ENCODE results near the gene VCPKMT. TPM values are rescaled to one million over a fixed set of nuclear protein-coding genes. Genes with fewer than 3 reads are reported as not detected.
A peak's percentile ranks its signal among the peaks of the same experiment; 100 is the strongest.

VCPKMT gene
- total RNA-seq (2014; rRNA removed; shearing (Covaris generic)): 12.0 and 13.4 TPM in 2 replicates

DNA sequence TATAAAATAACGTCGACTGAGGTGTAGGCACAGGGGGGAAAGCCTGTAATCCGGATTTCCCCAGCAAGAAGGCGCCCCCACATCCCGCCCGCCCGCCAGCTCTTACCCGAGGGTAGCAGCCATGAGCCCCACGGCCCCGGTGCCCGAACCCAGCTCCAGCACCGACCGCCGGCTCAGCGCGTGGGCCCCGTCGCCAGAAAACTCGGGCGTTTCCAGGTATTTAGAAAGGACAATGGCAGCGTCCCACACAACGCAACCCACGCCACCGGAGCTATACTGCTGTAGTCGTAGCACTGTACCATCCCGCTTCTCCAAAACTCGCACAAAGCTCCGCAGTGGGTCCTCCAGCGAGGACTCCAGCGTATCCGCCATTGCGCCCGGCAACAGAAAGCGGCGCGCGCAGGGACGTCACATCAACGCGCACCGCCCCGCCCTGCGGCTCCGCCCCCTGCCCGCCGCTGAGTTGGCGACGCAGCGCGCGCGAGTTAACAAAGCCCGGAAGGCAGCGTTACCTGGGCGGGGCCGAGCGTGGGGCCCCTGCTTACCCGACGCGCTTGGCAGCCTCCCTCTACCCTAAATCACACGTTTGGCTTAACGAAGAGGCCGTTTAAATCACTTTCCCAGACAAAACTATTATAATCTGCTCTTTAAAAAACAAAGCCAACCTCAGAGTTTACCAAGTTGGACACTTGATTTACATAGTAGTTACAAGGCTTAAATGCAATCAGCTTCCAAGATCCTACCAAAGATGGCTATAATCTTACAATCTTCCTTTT, at the start of gene VCPKMT:
VCPKMT (minus strand) TSS at position 392 of the 776 bp plus-strand sequence; CDS start at position 372, 20 bp downstream.
- peak within 1 kb of the TSS; percentile 53 for H3K4me3 ChIP-seq
- peak within 1 kb of the TSS; percentile 68 for H3K27ac ChIP-seq
- H3K36me3 ChIP-seq: peaks cover 39% of the 10 kb centered on the region
- no peaks in the 10 kb centered on the region for H3K9me3 ChIP-seq (replicated peaks)
- no peaks in the 10 kb centered on the region for H3K27me3 ChIP-seq (replicated peaks)
- peaks cover 18% of the 10 kb centered on the region for H3K4me1 ChIP-seq (replicated peaks)
- peak; percentile 88 to 90 for DNase-seq (ENCODE audit: low read depth in 1 of 2, low spot score in 2 of 2)

DNA sequence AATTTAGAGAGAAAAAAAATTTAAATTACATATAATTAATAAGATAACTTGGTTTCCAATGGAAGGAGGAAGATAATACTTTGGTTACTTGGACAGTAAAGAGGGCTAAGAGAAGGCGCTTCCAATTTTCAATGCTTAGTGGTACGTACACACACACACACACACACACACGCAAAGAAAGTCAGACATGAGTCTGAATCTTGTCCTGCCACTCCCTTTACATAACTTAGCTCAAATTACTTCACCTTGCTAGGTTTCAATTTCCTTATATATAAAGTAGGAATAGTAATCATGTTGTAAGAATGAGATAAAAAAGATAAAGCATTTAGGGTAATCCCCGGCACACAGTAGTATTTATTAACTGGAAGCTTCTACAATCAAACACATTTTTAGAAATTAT, 39.7 kb upstream of the VCPKMT start:
- DNase-seq (ENCODE audit: low read depth in 1 of 2, low spot score in 2 of 2): no peak
- Histone ChIP-seq H3K27ac (no peak overlapping the region), H3K4me1 (replicated peaks) (no peaks in the 10 kb centered on the region), H3K4me3 (no peak overlapping the region), H3K36me3 (peaks cover 9% of the 10 kb centered on the region; the same call in 1 of the 2 replicates), H3K27me3 (replicated peaks) (no peaks in the 10 kb centered on the region), H3K9me3 (replicated peaks) (no peaks in the 10 kb centered on the region)

DNA sequence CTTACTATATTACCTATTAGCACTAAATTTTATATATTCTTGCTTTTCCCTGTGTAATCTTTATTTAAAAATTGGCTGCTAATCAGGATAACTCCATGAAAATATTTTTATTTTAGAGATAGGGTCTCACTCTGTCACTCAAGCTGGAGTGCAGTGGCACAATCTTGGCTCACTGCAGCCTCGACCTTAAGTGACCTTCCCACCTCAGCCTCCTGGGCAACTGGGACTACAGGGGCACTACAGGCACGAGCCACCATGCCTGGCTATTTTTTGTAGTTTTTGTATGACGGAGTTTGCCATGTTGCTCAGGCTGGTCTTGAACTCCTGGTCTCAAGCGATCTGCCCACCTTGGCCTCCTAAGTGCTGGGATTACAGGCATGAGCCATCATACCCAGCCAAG, 32.4 kb upstream of the VCPKMT start:
- Histone ChIP-seq H3K4me3 (no peak overlapping the region), H3K9me3 (replicated peaks) (no peaks in the 10 kb centered on the region), H3K36me3 (peaks cover 15% of the 10 kb centered on the region)

DNA sequence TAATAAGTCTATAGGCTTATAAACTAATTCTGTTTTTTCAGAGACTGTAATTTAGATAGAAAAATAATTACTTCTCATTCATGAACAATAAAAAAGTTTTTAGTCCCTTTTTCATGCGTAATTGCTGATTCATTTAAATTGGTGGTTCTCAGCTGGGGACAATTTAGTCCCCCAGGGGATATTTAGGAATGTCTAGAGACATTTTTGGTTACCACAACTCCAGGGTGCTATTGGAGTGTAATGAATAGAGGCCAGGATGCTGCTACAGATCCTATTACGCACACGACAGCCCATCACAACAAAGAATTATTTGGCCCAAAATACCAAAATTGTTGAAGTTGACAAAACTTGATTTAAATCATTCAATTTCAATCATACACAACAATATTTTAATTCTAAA, 22.8 kb upstream of the VCPKMT start:
- Histone ChIP-seq H3K4me3 (no peak overlapping the region), H3K27me3 (replicated peaks) (no peaks in the 10 kb centered on the region), H3K36me3 (no peaks in the 10 kb centered on the region), H3K4me1 (replicated peaks) (no peaks in the 10 kb centered on the region), H3K27ac (no peak overlapping the region), H3K9me3 (replicated peaks) (no peaks in the 10 kb centered on the region)
- peak in 1 of 2 experiments; percentile 2 for DNase-seq (ENCODE audit: low read depth in 1 of 2, low spot score in 2 of 2)

More for the DNA sequence above, 32.4 kb upstream of the VCPKMT start:
- DNase-seq (ENCODE audit: low read depth in 1 of 2, low spot score in 2 of 2): no peak
- H3K4me1 ChIP-seq (replicated peaks): no peaks in the 10 kb centered on the region
- no peaks in the 10 kb centered on the region for H3K27me3 ChIP-seq (replicated peaks)
- no peak overlapping the region for H3K27ac ChIP-seq

DNA sequence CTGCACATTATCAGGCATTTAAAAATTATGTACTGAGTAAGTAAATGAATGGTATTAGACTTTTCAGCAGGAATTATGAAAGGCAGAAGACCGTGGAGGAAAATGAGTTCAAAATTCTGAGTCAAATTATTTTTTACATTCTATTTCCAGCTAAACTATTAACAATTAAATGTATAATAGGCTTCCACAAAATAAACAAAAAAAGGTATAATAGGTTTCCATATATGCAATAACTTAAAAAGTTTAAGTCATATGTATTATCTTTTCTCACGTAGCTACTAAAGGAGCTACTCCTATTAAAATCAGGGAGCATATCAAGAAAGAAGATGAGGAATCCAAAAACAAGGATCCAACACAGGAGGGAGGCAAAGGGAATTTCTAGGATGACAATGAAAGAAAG, 11.4 kb upstream of the VCPKMT start:
- Histone ChIP-seq H3K27me3 (replicated peaks) (no peaks in the 10 kb centered on the region), H3K36me3 (peaks cover 23% of the 10 kb centered on the region), H3K4me3 (no peak overlapping the region), H3K27ac (no peak overlapping the region), H3K4me1 (replicated peaks) (no peaks in the 10 kb centered on the region), H3K9me3 (replicated peaks) (no peaks in the 10 kb centered on the region)
- DNase-seq (ENCODE audit: low read depth in 1 of 2, low spot score in 2 of 2): no peak

DNA sequence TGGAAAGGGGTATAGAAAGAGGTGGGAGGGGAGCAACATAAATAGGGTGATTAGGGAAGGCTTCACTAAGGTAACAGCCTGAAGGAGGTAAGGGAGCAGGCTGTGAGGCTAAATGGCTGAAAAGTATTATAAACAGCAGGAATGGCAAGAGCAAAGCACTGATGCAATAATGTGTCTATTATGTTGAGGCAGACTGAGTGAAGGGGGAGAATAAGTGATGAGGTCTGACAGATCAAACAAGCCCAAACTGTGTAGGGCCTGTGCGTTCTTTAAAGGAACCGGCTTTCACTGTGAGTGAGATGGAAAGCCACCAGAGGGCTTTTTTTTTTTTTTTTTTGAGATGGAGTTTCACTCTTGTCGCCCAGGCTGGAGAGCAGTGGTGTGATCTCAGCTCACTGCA, 6.7 kb upstream of the VCPKMT start:
- Histone ChIP-seq H3K27ac (no peak overlapping the region), H3K27me3 (replicated peaks) (no peaks in the 10 kb centered on the region), H3K9me3 (replicated peaks) (no peaks in the 10 kb centered on the region), H3K4me3 (no peak overlapping the region), H3K4me1 (replicated peaks) (no peaks in the 10 kb centered on the region; the same call in 1 of the 2 replicates), H3K36me3 (peaks cover 13% of the 10 kb centered on the region)
- no peak for DNase-seq (ENCODE audit: low read depth in 1 of 2, low spot score in 2 of 2)

DNA sequence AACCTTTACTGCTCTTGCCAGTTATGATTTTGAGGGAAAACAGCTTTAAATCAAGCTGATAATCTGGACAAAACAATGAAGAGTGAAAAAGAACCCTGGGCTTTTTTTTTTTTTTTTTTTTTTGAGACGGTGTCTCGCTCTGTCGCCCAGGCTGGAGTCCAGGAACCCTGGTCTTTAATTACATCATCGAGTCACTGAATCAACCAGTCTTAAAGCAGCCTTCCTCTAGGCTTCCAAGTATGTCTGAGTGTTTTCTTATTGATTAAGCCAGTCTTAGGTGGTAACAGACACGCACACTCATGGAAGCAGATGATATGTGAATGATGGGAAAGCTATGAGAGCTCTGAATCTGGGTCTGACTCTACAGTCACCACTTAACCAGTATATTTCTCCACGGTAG, 5.9 kb upstream of the VCPKMT start:
- Histone ChIP-seq H3K4me1 (replicated peaks) (peaks cover 7% of the 10 kb centered on the region), H3K36me3 (peaks cover 13% of the 10 kb centered on the region), H3K27me3 (replicated peaks) (no peaks in the 10 kb centered on the region), H3K4me3 (no peak overlapping the region), H3K27ac (no peak overlapping the region), H3K9me3 (replicated peaks) (no peaks in the 10 kb centered on the region)
- DNase-seq (ENCODE audit: low read depth in 1 of 2, low spot score in 2 of 2): no peak

DNA sequence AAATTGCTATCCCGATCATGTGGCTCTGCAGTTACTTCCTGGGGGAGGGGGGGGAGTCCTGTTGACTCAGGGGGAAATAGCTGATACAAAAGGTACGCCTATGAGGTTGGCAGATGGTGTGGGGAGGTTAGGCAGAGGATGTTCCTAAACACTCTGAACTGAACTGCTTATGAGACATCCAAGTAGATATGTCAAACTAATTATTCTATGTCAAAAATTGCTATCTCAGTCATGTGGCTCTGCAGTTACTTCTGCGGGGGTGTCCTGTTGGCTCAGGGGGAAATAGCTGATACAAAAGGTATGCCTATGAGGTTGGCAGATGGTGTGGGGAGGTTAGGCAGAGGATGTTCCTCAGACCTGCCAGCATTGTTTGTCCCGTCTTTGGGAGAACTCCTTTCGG, 5.1 kb upstream of the VCPKMT start:
- Histone ChIP-seq H3K4me3 (no peak overlapping the region), H3K36me3 (peaks cover 13% of the 10 kb centered on the region), H3K9me3 (replicated peaks) (no peaks in the 10 kb centered on the region), H3K4me1 (replicated peaks) (peaks cover 13% of the 10 kb centered on the region), H3K27ac (no peak overlapping the region), H3K27me3 (replicated peaks) (no peaks in the 10 kb centered on the region)
- no peak for DNase-seq (ENCODE audit: low read depth in 1 of 2, low spot score in 2 of 2)

DNA sequence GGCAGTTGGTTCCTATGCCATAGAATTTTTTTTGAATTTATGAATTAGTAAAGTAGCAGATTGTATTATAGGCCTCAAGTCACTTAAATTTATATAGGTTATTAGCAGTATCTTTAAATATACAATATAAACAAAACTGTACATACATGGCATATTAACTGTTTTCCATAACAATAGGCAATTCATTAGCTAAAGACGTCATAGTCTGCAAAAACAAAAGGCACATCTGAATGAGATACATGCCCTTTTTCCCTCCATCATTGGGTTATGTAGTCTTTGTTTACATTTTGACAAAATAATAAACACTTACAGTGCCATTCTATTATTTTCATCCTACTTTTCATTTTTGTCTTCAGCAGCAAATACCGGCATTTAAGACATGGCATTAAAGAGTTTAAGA, 1.1 kb upstream of the VCPKMT start:
- H3K27me3 ChIP-seq (replicated peaks): no peaks in the 10 kb centered on the region
- H3K4me1 ChIP-seq (replicated peaks): peaks cover 18% of the 10 kb centered on the region
- H3K36me3 ChIP-seq: peaks cover 31% of the 10 kb centered on the region
- DNase-seq (ENCODE audit: low read depth in 1 of 2, low spot score in 2 of 2): no peak
- no peak overlapping the region for H3K27ac ChIP-seq
- no peaks in the 10 kb centered on the region for H3K9me3 ChIP-seq (replicated peaks)
- no peak overlapping the region for H3K4me3 ChIP-seq

DNA sequence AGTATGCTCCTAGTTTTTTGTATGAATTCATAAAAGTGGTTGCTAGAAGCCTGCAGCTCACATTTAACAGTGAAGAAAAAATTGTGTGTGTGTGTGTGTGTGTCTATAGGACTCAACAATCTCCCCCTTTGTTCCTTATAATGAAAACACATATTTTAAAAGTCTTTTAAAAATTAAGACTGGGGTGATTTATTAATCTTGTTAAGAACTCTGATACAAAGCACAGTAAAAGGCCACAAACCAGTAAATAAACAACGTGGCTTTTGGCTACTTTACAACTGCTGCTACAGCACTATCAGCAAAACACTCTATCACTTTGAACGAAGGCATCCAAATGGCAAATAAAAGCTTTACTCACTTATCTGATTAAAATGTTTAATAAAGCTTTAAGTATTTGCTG, 594 bp upstream of the VCPKMT start:
- Histone ChIP-seq H3K36me3 (peaks cover 34% of the 10 kb centered on the region), H3K4me3 (peak overlapping the region; percentile 53), H3K4me1 (replicated peaks) (peaks cover 18% of the 10 kb centered on the region), H3K27me3 (replicated peaks) (no peaks in the 10 kb centered on the region), H3K27ac (peak overlapping the region; percentile 68), H3K9me3 (replicated peaks) (no peaks in the 10 kb centered on the region)
- DNase-seq (ENCODE audit: low read depth in 1 of 2, low spot score in 2 of 2): no peak

DNA sequence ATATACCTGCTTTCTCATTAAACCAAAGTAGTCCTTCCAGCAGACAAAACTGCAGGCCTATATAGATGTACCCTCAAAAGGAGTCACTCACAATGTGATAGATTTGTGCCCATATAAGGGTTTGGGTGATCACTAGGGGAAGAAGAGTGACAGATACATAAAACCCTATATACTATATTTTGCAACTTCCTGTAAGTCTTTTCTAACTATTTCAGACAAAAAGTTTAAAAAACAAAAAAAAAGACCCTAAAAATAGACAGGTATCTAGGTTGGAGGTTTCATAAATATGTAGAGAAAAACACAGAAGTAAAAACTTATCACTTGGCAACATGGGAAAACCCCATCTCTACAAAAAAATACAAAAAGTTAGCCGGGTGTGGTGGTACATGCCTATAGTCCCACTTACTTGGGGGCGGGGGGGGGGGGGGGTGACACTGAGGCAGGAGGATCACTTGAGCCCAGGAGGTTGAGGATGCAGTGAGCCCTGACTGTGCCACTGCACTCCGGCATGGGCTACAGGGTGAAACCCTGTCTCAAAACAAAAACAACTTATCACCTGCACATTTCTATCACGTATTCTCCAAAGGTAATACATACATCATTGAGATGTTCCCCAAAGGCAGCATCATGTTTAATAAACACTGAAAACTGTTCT, 2.9 kb downstream of the VCPKMT start:
- H3K36me3 ChIP-seq: peaks cover 59% of the 10 kb centered on the region
- H3K4me1 ChIP-seq (replicated peaks): peaks cover 18% of the 10 kb centered on the region

DNA sequence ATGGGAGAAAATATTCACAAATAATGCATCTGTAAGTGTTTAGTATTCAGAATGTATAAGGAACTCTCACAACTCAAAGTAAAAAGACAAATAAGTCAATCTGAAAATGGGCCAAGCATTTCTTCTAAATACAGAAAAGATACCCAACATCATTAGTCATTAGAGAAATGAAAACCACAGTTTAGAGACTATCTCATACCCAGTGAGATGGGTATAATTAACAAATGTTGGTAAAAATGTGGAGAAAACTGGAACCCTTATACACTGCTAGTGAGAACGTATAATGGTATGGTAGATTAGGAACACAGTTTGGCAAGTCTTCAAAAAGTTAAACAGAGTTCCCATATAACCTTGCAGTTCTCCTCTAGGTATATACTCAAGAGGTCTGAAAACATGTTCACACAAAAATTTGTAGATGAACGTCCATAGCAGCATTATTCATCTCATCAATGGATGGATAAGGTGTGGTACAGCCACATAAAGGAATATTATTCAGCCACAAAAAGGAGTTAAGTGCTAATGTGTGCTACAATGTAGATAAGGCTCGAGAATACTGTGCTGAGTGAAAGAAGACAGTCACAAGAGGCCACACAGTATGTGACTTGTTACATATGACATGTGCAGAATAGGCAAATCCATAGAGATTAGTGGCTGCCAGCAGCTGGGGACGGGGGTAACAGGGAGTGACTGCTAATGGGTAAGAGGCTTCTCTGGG, 5.9 kb downstream of the VCPKMT start:
- no peak for DNase-seq (ENCODE audit: low read depth in 1 of 2, low spot score in 2 of 2)
- Histone ChIP-seq H3K27ac (no peak overlapping the region), H3K4me3 (no peak overlapping the region), H3K27me3 (replicated peaks) (no peaks in the 10 kb centered on the region), H3K4me1 (replicated peaks) (peaks cover 3% of the 10 kb centered on the region), H3K36me3 (peaks cover 59% of the 10 kb centered on the region), H3K9me3 (replicated peaks) (no peaks in the 10 kb centered on the region)

More for the DNA sequence above, 2.9 kb downstream of the VCPKMT start:
- H3K4me3 ChIP-seq: no peak overlapping the region
- no peaks in the 10 kb centered on the region for H3K27me3 ChIP-seq (replicated peaks)
- no peaks in the 10 kb centered on the region for H3K9me3 ChIP-seq (replicated peaks)
- H3K27ac ChIP-seq: no peak overlapping the region
- DNase-seq (ENCODE audit: low read depth in 1 of 2, low spot score in 2 of 2): no peak

DNA sequence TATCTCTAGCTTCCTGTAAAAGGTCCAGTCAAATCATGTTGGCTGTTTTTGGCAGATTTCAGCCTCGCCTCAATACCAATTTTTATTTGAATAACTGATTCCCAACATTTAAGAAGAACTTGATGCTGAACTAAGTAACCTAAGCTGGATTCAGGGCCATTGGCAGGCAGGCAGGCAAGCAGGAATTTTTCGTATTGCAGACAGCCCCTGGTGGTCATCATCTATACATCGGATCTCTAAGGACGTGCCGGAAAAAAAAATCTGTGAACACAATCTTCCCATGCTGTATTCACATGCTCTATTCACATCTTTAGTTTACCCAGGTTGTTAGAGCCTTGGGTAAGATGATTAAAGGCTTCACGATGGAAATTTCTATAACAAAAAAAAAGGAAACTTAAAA, 7.0 kb downstream of the VCPKMT start:
- DNase-seq (ENCODE audit: low read depth in 1 of 2, low spot score in 2 of 2): no peak

DNA sequence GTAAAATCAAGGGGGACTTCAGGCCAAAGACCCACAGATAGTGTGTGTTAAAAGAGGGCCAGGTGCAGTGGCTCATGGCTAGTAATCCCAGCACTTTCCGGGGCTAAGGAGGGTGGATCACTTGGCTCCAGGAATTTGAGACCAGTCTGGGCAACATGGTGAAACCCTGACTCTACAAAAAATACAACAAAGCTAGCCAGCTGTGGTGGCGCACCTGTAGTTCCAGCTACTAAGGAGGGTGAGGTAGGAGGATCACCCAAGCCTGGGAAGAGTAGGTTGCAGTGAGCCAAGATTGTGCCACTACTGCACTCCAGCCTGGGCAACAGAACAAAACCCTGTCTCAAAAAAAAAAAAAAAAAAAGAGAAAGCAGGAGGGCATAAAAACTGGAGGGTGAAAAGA, 8.5 kb downstream of the VCPKMT start:
- H3K4me3 ChIP-seq: no peak overlapping the region
- no peak overlapping the region for H3K27ac ChIP-seq
- DNase-seq (ENCODE audit: low read depth in 1 of 2, low spot score in 2 of 2): no peak
- H3K4me1 ChIP-seq (replicated peaks): no peaks in the 10 kb centered on the region
- H3K36me3 ChIP-seq: peaks cover 42% of the 10 kb centered on the region
- H3K9me3 ChIP-seq (replicated peaks): no peaks in the 10 kb centered on the region
- no peaks in the 10 kb centered on the region for H3K27me3 ChIP-seq (replicated peaks)

More for the DNA sequence above, 7.0 kb downstream of the VCPKMT start:
- H3K27ac ChIP-seq: no peak overlapping the region
- no peaks in the 10 kb centered on the region for H3K27me3 ChIP-seq (replicated peaks)
- H3K36me3 ChIP-seq: peaks cover 50% of the 10 kb centered on the region
- no peak overlapping the region for H3K4me3 ChIP-seq
- H3K9me3 ChIP-seq (replicated peaks): no peaks in the 10 kb centered on the region
- no peaks in the 10 kb centered on the region for H3K4me1 ChIP-seq (replicated peaks)
